22Rv1 (cell line): ENCODE results near the gene DCLK2.

ENCODE experiments used
- H3K27ac ChIP-seq: fragments of 450-650 bp; 2 replicates; pipeline ENCODE4 v1.5.1; 2017
- ZFX ChIP-seq: fragments of 450-650 bp; IDR thresholded peaks from 2 replicates; pipeline ENCODE4 v1.6.1; 2017; ENCODE audit warnings: antibody characterized with exemption, borderline replicate concordance
- TF ChIP-seq, protein P1 (sequence below): fragments of 450-650 bp; IDR thresholded peaks from 2 replicates; pipeline ENCODE4 v1.5.1; 2017; ENCODE audit warnings: mild to moderate bottlenecking

DCLK2 gene

DNA sequence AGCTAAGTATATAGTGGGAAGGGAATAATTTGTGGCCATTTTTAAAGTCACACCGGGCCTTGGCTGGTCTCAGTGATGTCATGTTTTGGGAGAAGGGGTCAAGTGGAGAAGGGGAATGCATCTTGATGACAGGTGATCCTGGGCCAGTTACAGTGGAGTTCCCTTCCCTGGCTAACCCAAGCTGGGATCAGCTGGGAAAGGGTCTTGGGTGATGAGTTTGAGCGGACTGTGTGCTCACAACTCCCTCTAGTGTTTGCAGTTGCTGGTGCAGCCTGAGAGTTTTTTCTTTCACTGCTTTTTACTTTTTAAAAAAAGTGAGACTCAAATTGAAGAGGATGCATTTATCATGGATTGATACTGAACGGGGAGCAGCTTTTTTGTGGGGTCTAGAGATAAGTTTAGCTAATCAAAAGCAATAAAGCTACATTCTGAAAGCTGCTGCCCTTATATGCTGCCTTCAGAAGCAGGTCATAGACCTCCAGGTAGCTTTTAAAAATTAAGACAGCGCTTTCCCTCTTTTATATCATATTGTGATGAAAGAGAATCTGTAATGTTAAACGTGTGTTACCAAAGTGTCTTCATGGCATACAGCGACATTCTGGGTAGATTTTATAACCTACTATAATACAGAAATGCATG is 164.7 kb downstream of the DCLK2 start:
- TF ChIP-seq, protein P1, sequence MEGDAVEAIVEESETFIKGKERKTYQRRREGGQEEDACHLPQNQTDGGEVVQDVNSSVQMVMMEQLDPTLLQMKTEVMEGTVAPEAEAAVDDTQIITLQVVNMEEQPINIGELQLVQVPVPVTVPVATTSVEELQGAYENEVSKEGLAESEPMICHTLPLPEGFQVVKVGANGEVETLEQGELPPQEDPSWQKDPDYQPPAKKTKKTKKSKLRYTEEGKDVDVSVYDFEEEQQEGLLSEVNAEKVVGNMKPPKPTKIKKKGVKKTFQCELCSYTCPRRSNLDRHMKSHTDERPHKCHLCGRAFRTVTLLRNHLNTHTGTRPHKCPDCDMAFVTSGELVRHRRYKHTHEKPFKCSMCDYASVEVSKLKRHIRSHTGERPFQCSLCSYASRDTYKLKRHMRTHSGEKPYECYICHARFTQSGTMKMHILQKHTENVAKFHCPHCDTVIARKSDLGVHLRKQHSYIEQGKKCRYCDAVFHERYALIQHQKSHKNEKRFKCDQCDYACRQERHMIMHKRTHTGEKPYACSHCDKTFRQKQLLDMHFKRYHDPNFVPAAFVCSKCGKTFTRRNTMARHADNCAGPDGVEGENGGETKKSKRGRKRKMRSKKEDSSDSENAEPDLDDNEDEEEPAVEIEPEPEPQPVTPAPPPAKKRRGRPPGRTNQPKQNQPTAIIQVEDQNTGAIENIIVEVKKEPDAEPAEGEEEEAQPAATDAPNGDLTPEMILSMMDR = peak; percentile 92
- TF ChIP-seq ZFX = no peak
- H3K27ac ChIP-seq = no peak overlapping the region

- H3K27ac ChIP-seq = peak overlapping the region; percentile 34; the same call in 1 of the 2 replicates
- no peak for TF ChIP-seq ZFX
- TF ChIP-seq, protein P1 = no peak
These were observed 165.7 kb downstream of the DCLK2 start for GRCh38 chr4:150243932-150244331.

- peak overlapping the region; percentile 34 for H3K27ac ChIP-seq
- TF ChIP-seq, protein P1 = no peak
- no peak for TF ChIP-seq ZFX
These were observed 166.4 kb downstream of the DCLK2 start for GRCh38 chr4:150244600-150244999.

DNA sequence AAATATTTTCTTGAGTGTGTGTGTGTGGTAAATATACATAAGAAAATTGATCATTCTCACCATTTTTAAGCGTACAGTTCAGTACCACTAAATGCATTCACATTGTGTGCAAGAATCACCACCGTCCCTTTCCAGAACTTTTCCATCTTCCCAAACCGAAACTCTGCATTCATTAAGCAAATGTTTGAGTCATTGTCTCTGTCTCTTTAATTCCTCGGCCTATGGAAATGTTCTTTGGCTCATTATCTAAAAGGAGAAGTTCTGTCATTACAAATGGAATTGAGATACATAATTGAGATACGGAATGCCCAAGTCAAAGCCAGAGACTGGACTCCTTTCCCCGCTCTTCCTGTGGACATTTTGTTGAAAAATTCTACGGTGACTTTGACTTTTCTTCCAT is 168.9 kb downstream of the DCLK2 start:
- TF ChIP-seq, protein P1 = no peak
- TF ChIP-seq ZFX = no peak
- H3K27ac ChIP-seq = no peak overlapping the region

DNA sequence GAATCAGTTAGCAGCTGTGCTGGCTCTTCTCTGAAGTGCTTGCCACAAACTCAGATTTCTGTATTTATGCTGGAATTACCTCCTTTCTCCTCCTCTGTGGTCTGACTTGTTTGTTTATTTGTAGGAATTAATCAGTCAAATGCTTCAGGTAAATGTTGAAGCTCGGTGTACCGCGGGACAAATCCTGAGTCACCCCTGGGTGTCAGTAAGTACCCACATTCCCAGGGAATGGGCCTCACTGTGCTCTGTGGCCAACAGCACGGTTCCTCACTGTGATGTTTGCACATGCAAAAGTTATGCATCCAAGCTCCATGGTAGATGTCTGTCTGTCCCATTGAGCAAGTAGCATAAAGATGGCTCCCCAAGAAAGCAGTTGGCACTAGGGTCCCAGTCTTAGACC is 169.9 kb downstream of the DCLK2 start:
- TF ChIP-seq ZFX = no peak
- TF ChIP-seq, protein P1 = no peak
- H3K27ac ChIP-seq = no peak overlapping the region

DNA sequence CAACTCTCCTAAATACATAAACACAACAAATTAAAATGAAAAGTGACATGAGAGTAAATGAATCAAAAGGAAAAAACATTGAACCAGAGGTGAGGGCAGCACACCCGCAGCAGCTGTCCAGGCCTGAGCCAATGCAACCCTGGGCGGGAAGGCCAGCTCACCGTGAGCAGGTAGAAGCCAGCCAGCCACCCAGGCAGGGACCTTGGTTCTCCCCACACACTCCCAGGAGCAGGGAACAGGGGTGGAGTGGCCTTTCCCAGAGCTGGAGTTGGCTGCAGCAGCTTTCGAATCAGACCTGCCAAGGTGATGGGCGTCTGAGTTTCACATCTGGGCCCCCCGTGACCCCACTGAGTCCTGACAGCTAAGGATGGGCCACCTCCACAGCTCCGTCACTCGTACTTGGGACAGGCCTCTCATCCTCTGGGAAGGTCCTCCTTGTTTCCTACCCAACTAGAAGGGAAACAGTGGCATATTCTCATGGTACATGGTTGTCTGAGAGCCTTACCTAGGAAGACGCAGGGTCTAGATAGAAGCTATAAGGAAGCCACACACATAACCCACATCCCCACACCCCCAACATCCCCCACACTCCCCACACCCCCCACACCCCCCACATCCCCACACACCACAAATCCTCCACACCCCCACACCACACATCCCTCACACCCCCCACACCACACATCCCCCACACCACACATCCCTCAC is 172.2 kb downstream of the DCLK2 start:
- peak overlapping the region; percentile 44 for H3K27ac ChIP-seq
- TF ChIP-seq ZFX = no peak
- TF ChIP-seq, protein P1 = no peak

- no peak overlapping the region for H3K27ac ChIP-seq
- TF ChIP-seq, protein P1 = no peak
- no peak for TF ChIP-seq ZFX
These were observed 172.9 kb downstream of the DCLK2 start for GRCh38 chr4:150250998-150251651.
